ENCODE data around the gene PKMYT1. TPM values are rescaled to one million over a fixed set of nuclear protein-coding genes. Genes with fewer than 3 reads are reported as not detected.

The PKMYT1 gene
- total and polyA plus RNA-seq, 2 experiments from 2014 or later = 7.7 to 21.0 TPM

DNA sequence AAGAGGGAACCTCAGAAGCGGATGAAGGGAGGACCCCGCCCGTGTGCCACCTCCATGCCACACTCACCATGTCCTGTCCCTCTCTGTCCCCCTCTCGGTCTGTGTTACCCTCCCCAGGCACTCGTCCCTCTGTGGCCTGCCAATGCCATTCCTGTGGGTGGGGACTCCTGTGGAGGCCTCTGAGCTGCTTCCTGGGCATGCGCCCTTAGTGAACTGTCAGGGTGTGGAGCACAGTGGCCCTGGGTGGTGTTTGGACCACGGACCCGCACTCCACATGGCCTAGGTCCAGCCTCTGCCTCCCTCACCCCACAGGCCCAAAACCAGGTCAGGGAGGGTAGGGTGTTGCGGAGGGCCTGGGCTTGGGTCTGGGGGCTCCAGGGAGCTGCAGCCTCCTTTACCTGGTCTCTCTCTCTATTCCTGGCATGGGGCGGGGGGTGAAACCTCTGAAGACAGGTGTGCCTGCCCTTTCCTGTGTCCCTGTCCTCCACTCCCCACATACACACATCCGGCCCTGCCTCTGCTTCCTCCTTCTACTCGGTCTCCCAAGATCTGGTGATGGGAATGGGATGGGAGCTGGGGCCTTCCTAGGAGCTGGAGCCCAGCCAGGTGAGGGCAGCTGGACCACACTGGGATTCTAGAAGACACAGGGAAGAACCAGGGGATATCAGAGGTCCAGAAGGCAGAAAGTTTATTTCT lies 11.5 kb upstream of the PKMYT1 start:
- no peak for TF ChIP-seq EZH2 (IDR thresholded peaks at IDR 0.05; ENCODE audit: borderline replicate concordance)
- TF ChIP-seq EZH2phosphoT487 (IDR thresholded peaks at IDR 0.05; ENCODE audit: low read depth, severe bottlenecking, unreplicated experiment) = no peak
- TF ChIP-seq, protein P1, sequence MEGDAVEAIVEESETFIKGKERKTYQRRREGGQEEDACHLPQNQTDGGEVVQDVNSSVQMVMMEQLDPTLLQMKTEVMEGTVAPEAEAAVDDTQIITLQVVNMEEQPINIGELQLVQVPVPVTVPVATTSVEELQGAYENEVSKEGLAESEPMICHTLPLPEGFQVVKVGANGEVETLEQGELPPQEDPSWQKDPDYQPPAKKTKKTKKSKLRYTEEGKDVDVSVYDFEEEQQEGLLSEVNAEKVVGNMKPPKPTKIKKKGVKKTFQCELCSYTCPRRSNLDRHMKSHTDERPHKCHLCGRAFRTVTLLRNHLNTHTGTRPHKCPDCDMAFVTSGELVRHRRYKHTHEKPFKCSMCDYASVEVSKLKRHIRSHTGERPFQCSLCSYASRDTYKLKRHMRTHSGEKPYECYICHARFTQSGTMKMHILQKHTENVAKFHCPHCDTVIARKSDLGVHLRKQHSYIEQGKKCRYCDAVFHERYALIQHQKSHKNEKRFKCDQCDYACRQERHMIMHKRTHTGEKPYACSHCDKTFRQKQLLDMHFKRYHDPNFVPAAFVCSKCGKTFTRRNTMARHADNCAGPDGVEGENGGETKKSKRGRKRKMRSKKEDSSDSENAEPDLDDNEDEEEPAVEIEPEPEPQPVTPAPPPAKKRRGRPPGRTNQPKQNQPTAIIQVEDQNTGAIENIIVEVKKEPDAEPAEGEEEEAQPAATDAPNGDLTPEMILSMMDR (IDR thresholded peaks at IDR 0.05; ENCODE audit: poor library complexity) = no peak

DNA sequence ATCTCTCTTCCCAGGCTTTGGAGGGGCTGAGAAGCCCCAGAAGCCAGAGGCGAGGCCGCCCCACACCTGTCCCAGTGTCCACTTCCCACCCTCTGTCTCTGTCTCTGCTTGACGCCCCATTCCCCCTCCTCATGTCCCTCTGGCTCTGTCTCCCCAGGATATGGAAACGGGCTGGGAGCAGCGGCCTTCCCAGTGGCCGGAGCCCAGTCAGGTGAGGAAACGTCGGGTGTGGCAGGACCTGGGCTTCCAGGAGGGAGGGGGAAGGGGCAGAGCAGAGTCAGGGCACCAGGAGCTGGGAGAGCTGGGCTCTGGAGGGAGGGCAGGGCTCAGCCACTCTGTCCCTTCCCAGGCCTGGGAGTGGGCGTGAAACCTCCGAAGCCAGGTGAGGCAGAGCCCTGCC lies 10.6 kb upstream of the PKMYT1 start:
- WGBS (ENCODE audit: low lambda C conversion rate, missing lambda C conversion rate) = 59% methylated on average over 10 of the region's 10 CpGs
- Histone ChIP-seq H3K27me3 (no peaks in the 10 kb centered on the region), H3K4me2 (no peak overlapping the region), H3K79me2 (no peaks in the 10 kb centered on the region), H3K27ac (no peak overlapping the region), H3K4me3 (no peak overlapping the region), H3K9me3 (ENCODE audit: low read depth) (no peaks in the 10 kb centered on the region), H4K20me1 (ENCODE audit: insufficient read depth, poor library complexity, severe bottlenecking) (no peaks in the 10 kb centered on the region), H3K9me2 (replicated peaks; ENCODE audit: insufficient read depth) (no peaks in the 10 kb centered on the region), H3K4me1 (ENCODE audit: insufficient read depth) (peaks cover 6% of the 10 kb centered on the region), H3K36me3 (replicated peaks; ENCODE audit: insufficient read depth, low read depth) (no peaks in the 10 kb centered on the region), H2AFZ (no peak overlapping the region)
- no peak for DNase-seq (ENCODE audit: low spot score)
- no peak for TF ChIP-seq EZH2 (IDR thresholded peaks at IDR 0.05; ENCODE audit: borderline replicate concordance)
- no peak for TF ChIP-seq EZH2phosphoT487 (IDR thresholded peaks at IDR 0.05; ENCODE audit: low read depth, severe bottlenecking, unreplicated experiment)
- TF ChIP-seq, protein P1 (IDR thresholded peaks at IDR 0.05; ENCODE audit: poor library complexity) = no peak

More for the DNA sequence above, 11.5 kb upstream of the PKMYT1 start:
- Histone ChIP-seq H3K27ac (no peak overlapping the region), H3K79me2 (no peaks in the 10 kb centered on the region), H3K4me3 (no peak overlapping the region), H3K4me1 (ENCODE audit: insufficient read depth) (peaks cover 6% of the 10 kb centered on the region), H3K27me3 (no peaks in the 10 kb centered on the region), H3K9me2 (replicated peaks; ENCODE audit: insufficient read depth) (no peaks in the 10 kb centered on the region), H4K20me1 (ENCODE audit: insufficient read depth, poor library complexity, severe bottlenecking) (no peaks in the 10 kb centered on the region), H3K4me2 (no peak overlapping the region), H2AFZ (no peak overlapping the region), H3K36me3 (replicated peaks; ENCODE audit: insufficient read depth, low read depth) (no peaks in the 10 kb centered on the region), H3K9me3 (ENCODE audit: low read depth) (no peaks in the 10 kb centered on the region)
- 98% methylated on average over 12 of the region's 12 CpGs for WGBS (ENCODE audit: low lambda C conversion rate, missing lambda C conversion rate)
- no peak for DNase-seq (ENCODE audit: low spot score)

DNA sequence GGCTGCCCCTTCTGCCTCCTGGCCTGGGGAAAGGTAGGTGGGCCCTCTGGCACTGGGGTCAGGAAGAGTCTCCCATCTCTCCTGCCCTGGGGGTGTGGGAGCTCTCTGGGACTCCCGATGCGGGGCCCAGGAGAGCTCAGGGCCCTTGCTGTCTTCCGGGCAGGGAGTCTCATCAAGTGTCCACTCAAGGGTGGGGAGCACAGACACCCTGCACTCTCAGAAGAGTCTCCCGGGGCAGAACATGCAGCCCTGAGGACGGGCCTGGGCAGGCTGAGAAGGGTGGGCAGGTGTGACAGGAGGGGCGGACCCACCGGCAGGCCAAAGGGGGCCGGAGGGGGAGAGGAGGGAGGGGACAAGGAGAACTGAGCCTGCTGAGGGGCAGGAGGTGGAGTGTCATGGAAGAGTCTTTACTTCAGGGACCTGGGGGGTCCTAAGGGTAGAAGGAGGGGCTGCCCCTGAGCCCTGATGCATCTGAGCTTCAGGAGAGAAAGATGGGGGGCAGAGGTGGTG lies 8.4 kb upstream of the PKMYT1 start:
- no peak for DNase-seq (ENCODE audit: low spot score)
- Histone ChIP-seq H3K27me3 (no peaks in the 10 kb centered on the region), H3K79me2 (no peaks in the 10 kb centered on the region), H3K4me3 (no peak overlapping the region), H3K9me2 (replicated peaks; ENCODE audit: insufficient read depth) (no peaks in the 10 kb centered on the region), H3K27ac (no peak overlapping the region), H3K4me1 (ENCODE audit: insufficient read depth) (peaks cover 6% of the 10 kb centered on the region), H3K4me2 (no peak overlapping the region), H2AFZ (no peak overlapping the region), H3K9me3 (ENCODE audit: low read depth) (no peaks in the 10 kb centered on the region), H4K20me1 (ENCODE audit: insufficient read depth, poor library complexity, severe bottlenecking) (no peaks in the 10 kb centered on the region), H3K36me3 (replicated peaks; ENCODE audit: insufficient read depth, low read depth) (no peaks in the 10 kb centered on the region)
- TF ChIP-seq, protein P1 (IDR thresholded peaks at IDR 0.05; ENCODE audit: poor library complexity) = no peak
- TF ChIP-seq EZH2phosphoT487 (IDR thresholded peaks at IDR 0.05; ENCODE audit: low read depth, severe bottlenecking, unreplicated experiment) (no peak), EZH2 (IDR thresholded peaks at IDR 0.05; ENCODE audit: borderline replicate concordance) (no peak)
- WGBS (ENCODE audit: low lambda C conversion rate, missing lambda C conversion rate) = 52% methylated on average over 7 of the region's 8 CpGs

All from hepatocyte (in vitro differentiated cells).